Stomach (tissue), 4 donors: ENCODE measurements around the gene PTPRT.

Experiments
- POLR2A ChIP-seq, 4 donors: fragments of 450-650 bp; IDR thresholded peaks; one replicate each; pipeline ENCODE4 v1.6.1; 2016; ENCODE audit warnings: antibody characterized with exemption in 4 of 4, control low read depth in 2 of 4, mild to moderate bottlenecking in 1 of 4, moderate library complexity in 1 of 4
- POLR2AphosphoS5 ChIP-seq, 3 donors: sonication (generic); formaldehyde crosslinking; IDR thresholded peaks; one replicate each; pipeline ENCODE4 v1.6.1; 2016; ENCODE audit warnings: antibody characterized with exemption in 3 of 3
- TF ChIP-seq, protein P1 (sequence below), 7 experiments: fragments of 450-650 bp in 4 of 7; fragments of 200-600 bp in 3 of 7; sonication (generic) in 3 of 7; IDR thresholded peaks; one replicate each; pipeline ENCODE4 v1.5.1; 2016 to 2019; ENCODE audit warnings: antibody characterized with exemption in 7 of 7, control low read depth in 2 of 7, mild to moderate bottlenecking in 1 of 7

DNA sequence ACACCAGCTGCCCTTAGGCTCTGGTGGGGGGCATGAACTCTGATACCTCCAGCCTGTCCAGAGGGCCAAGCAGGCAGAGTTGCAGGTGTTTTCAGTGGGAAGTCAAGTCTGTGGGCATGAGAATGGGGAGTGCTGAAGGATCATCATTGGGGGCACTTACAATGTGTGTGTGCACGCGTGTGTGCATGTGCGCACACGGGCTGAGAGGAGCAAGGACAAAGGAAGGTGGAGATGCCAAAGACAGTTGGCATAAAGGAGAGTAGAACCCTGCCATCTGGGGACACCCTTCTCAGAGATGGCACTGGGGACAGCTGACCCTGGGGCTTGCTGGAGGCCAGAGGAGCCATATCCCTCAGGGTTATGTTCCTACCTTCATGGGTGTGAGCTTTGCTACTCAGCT is 1163.1 kb downstream of the PTPRT start:
- TF ChIP-seq POLR2AphosphoS5 (IDR thresholded peaks at IDR 0.05) (no peak), POLR2A (IDR thresholded peaks at IDR 0.05) (no peak)
- TF ChIP-seq, protein P1, sequence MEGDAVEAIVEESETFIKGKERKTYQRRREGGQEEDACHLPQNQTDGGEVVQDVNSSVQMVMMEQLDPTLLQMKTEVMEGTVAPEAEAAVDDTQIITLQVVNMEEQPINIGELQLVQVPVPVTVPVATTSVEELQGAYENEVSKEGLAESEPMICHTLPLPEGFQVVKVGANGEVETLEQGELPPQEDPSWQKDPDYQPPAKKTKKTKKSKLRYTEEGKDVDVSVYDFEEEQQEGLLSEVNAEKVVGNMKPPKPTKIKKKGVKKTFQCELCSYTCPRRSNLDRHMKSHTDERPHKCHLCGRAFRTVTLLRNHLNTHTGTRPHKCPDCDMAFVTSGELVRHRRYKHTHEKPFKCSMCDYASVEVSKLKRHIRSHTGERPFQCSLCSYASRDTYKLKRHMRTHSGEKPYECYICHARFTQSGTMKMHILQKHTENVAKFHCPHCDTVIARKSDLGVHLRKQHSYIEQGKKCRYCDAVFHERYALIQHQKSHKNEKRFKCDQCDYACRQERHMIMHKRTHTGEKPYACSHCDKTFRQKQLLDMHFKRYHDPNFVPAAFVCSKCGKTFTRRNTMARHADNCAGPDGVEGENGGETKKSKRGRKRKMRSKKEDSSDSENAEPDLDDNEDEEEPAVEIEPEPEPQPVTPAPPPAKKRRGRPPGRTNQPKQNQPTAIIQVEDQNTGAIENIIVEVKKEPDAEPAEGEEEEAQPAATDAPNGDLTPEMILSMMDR (IDR thresholded peaks at IDR 0.05): no peak
